Measurements from ENCODE around the gene JAZF1. TPM values are rescaled to one million over a fixed set of nuclear protein-coding genes. Genes with fewer than 3 reads are reported as not detected.

JAZF1 gene
- total RNA-seq, 1 experiment from 2014 or later, result 1.5 TPM

DNA sequence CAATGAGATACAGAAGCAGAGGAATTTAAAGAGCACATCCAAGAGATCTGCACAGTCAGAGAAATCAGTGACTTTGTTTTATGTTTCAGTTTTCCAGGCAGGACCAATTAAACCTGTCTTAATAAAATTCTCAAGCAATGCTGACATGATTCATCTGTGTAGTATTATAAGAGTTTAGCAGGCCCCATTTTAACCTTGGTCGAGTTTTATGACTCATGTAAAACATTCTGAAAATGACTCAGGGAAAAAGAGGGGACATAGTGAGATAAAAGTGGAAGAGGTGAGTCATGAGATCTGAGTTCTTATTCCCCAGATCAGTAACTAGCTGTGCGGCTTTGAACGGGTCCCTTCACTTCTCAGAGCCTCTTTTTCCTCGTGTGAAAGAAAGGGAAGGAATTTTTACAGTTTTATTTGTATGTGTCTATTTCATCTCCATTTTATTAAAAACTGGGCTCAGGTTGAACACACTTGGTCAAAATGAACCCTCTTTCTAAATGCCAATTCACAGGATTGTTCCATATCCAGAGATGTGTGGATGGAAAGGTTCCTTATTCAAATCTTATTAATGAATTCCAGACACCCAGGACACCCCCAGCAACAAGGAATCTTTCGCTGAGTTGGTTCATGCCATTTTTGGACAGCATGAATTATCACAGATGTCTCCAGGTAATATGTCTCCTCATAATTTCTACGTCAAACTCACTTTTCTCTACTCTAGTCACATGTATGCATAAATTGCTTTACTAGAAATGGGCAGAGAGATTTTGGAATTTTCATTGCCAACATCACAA lies 143.2 kb downstream of the JAZF1 start:
- TF ChIP-seq, protein P1, sequence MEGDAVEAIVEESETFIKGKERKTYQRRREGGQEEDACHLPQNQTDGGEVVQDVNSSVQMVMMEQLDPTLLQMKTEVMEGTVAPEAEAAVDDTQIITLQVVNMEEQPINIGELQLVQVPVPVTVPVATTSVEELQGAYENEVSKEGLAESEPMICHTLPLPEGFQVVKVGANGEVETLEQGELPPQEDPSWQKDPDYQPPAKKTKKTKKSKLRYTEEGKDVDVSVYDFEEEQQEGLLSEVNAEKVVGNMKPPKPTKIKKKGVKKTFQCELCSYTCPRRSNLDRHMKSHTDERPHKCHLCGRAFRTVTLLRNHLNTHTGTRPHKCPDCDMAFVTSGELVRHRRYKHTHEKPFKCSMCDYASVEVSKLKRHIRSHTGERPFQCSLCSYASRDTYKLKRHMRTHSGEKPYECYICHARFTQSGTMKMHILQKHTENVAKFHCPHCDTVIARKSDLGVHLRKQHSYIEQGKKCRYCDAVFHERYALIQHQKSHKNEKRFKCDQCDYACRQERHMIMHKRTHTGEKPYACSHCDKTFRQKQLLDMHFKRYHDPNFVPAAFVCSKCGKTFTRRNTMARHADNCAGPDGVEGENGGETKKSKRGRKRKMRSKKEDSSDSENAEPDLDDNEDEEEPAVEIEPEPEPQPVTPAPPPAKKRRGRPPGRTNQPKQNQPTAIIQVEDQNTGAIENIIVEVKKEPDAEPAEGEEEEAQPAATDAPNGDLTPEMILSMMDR (conservative IDR thresholded peaks at IDR 0.05; ENCODE audit: low read depth, low read length), result no peak
- no peak for TF ChIP-seq EZH2 (IDR thresholded peaks at IDR 0.05; ENCODE audit: borderline replicate concordance, low read depth, low read length, poor library complexity, severe bottlenecking)
- no peaks in the 10 kb centered on the region for H3K4me1 ChIP-seq (ENCODE audit: insufficient read depth, low read length, poor library complexity, severe bottlenecking)
- no peaks in the 10 kb centered on the region for H3K36me3 ChIP-seq (ENCODE audit: insufficient read depth, low read length, poor library complexity, severe bottlenecking)
- H3K27me3 ChIP-seq (replicated peaks; ENCODE audit: insufficient read depth, low read depth, low read length, poor library complexity), result peaks cover 15% of the 10 kb centered on the region
- CTCF ChIA-PET, result no interaction called here
- H3K4me3 ChIP-seq (ENCODE audit: low read depth, low read length, poor library complexity, severe bottlenecking), result no peak overlapping the region
- H3K9me3 ChIP-seq (ENCODE audit: low read depth, low read length, poor library complexity, severe bottlenecking), result no peaks in the 10 kb centered on the region
- intact Hi-C loops (cut with micrococcal nuclease; ENCODE audit: unreplicated experiment), result no loop called here
- BruUV-seq (replicated peaks), result no TSS peak
- no peak overlapping the region for H3K27ac ChIP-seq (ENCODE audit: low read depth, low read length, poor library complexity, severe bottlenecking)
- peak; percentile 40 for DNase-seq (ENCODE audit: low spot score)
- POLR2A ChIA-PET (ENCODE audit: low non-redundant PET), result no interaction called here

DNA sequence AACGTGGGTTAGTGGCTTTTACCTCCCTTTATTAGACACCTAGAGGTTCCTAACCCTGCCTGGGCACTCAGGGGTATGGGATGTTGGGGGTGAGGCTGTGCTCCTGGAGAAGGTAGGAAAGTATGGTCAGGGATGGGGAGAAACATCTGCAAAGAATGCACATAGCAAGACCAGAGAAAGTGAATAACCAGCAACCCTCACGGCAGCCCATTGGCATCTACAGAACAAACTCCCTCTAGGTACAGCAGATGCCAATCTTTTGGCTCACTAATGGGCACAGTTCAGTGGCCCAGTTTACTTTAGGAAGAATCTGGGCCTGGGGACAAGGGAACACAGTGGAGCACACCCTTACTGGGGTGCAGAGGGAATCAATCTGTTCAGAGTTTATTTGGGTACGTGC lies 143.9 kb downstream of the JAZF1 start:
- H3K4me3 ChIP-seq (ENCODE audit: low read depth, low read length, poor library complexity, severe bottlenecking), result no peak overlapping the region
- DNase-seq (ENCODE audit: low spot score), result no peak
- no peaks in the 10 kb centered on the region for H3K36me3 ChIP-seq (ENCODE audit: insufficient read depth, low read length, poor library complexity, severe bottlenecking)
- ChIA-PET POLR2A (ENCODE audit: low non-redundant PET) (no interaction called here), CTCF (no interaction called here)
- H3K4me1 ChIP-seq (ENCODE audit: insufficient read depth, low read length, poor library complexity, severe bottlenecking), result no peaks in the 10 kb centered on the region
- intact Hi-C loops (cut with micrococcal nuclease; ENCODE audit: unreplicated experiment), result no loop called here
- no TSS peak for BruUV-seq (replicated peaks)
- no peaks in the 10 kb centered on the region for H3K9me3 ChIP-seq (ENCODE audit: low read depth, low read length, poor library complexity, severe bottlenecking)
- H3K27me3 ChIP-seq (replicated peaks; ENCODE audit: insufficient read depth, low read depth, low read length, poor library complexity), result peaks cover 16% of the 10 kb centered on the region
- H3K27ac ChIP-seq (ENCODE audit: low read depth, low read length, poor library complexity, severe bottlenecking), result no peak overlapping the region
- TF ChIP-seq, protein P1 (conservative IDR thresholded peaks at IDR 0.05; ENCODE audit: low read depth, low read length), result no peak
- no peak for TF ChIP-seq EZH2 (IDR thresholded peaks at IDR 0.05; ENCODE audit: borderline replicate concordance, low read depth, low read length, poor library complexity, severe bottlenecking)

DNA sequence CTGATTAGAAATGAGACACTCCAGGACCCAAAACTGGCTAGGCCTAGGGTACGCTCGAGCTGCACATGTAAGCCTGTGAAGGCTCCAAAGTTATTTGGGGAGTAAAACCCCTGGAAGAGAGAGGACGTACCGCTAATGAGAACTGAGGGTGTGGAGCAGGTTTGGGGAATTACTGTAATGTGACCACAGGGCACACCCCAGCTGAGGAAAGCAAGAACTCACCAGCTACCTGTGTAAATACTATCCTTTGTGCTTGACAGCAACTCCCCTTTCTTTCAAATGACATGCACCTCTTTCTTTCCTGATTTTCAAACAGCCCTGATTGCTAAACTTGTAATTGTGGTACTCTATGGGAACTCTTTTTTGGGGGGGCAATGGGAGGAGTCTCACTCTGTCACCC lies 147.2 kb downstream of the JAZF1 start:
- Histone ChIP-seq H3K4me3 (ENCODE audit: low read depth, low read length, poor library complexity, severe bottlenecking) (no peak overlapping the region), H3K9me3 (ENCODE audit: low read depth, low read length, poor library complexity, severe bottlenecking) (no peaks in the 10 kb centered on the region), H3K27ac (ENCODE audit: low read depth, low read length, poor library complexity, severe bottlenecking) (no peak overlapping the region), H3K27me3 (replicated peaks; ENCODE audit: insufficient read depth, low read depth, low read length, poor library complexity) (peaks cover 36% of the 10 kb centered on the region), H3K4me1 (ENCODE audit: insufficient read depth, low read length, poor library complexity, severe bottlenecking) (no peaks in the 10 kb centered on the region), H3K36me3 (ENCODE audit: insufficient read depth, low read length, poor library complexity, severe bottlenecking) (no peaks in the 10 kb centered on the region)
- no peak for DNase-seq (ENCODE audit: low spot score)
- CTCF ChIA-PET, result no interaction called here
- intact Hi-C loops (cut with micrococcal nuclease; ENCODE audit: unreplicated experiment), result no loop called here
- no peak for TF ChIP-seq EZH2 (IDR thresholded peaks at IDR 0.05; ENCODE audit: borderline replicate concordance, low read depth, low read length, poor library complexity, severe bottlenecking)
- TF ChIP-seq, protein P1 (conservative IDR thresholded peaks at IDR 0.05; ENCODE audit: low read depth, low read length), result no peak
- no TSS peak for BruUV-seq (replicated peaks)
- POLR2A ChIA-PET (ENCODE audit: low non-redundant PET), result no interaction called here
